HUES6 (cell line): ENCODE results near the gene GALNT9.

ENCODE experiments used
- H3K27ac ChIP-seq: 2 replicates; pipeline ENCODE4 v1.7.0; 2013; ENCODE audit warnings: low read depth, mild to moderate bottlenecking, low read length, inconsistent platforms
- H3K27me3 ChIP-seq: 2 replicates; pipeline ENCODE4 v1.6.1; 2013; ENCODE audit warnings: low read length; ENCODE audit not compliant: control insufficient read depth, insufficient read depth
- H3K36me3 ChIP-seq: 2 replicates; pipeline ENCODE4 v1.6.1; 2013; ENCODE audit warnings: low read length; ENCODE audit not compliant: control insufficient read depth, insufficient read depth
- H3K4me1 ChIP-seq: 2 replicates; pipeline ENCODE4 v1.6.1; 2013; ENCODE audit warnings: low read length; ENCODE audit not compliant: control insufficient read depth, insufficient read depth
- H3K4me3 ChIP-seq: 2 replicates; pipeline ENCODE4 v1.5.1; 2013; ENCODE audit warnings: low read depth, low read length
- H3K9ac ChIP-seq: one replicate; pipeline ENCODE4 v1.6.1; 2013; ENCODE audit warnings: mild to moderate bottlenecking, low read length
- H3K9me3 ChIP-seq: 2 replicates; pipeline ENCODE4 v1.6.1; 2013; ENCODE audit warnings: low read depth, low read length; ENCODE audit not compliant: control insufficient read depth, insufficient read depth

GALNT9 gene

DNA sequence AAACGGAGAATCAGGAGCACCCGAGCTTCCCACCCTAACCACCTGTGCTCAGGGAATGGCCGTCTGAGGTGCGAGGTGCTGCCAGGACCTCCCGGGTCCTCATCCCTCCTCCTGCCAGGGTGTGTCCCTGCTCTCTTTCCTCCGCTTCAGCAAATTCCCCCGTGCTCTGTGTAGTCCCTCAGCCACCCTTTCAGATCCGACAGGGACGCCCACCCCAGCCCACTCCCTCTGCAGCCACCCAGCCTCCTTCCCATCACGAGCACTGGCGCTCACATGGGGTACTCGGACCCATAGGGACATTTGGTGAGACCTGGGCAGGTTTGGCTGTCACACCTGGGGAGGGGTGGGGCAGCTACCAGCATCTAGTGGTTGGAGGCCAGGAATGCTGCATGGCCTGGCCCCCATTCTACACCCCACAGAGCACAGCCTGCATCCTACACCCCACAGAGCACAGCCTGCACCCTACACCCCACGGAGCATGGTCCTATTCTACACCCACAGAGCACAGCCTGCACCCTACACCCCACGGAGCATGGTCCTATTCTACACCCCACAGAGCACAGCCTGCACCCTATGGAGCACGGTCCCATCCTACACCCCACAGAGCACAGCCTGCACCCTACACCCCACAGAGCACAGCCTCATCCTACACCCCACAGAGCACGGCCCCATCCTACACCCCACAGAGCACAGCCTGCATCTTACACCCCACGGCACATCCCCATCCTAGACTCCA lies 12.7 kb downstream of the GALNT9 start:
- H3K4me3 ChIP-seq = no peak overlapping the region
- peaks cover under 1% of the 10 kb centered on the region for H3K9me3 ChIP-seq
- H3K4me1 ChIP-seq = no peaks in the 10 kb centered on the region
- peaks cover 76% of the 10 kb centered on the region for H3K27me3 ChIP-seq
- H3K9ac ChIP-seq = no peak overlapping the region
- H3K36me3 ChIP-seq = no peaks in the 10 kb centered on the region
- H3K27ac ChIP-seq = no peak overlapping the region

DNA sequence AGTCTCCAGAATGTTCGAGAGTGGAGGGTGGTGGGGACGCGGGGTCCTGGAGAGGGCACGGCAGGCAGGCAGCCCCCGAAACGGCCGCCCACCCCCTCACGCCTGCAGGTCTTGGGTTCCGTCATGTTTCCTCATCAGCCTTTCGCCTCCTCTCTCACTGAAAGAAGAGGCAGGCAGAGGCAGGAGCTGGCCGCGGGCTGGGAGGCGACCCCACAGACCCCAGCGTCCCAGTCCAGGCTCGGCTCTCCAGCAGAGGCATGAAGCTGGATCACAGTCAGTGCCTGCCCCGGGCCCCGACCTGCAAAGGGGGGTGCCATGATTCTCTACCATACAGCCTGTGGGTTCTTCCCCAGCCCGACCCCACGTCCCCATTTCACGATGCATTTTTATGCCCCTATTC lies 13.4 kb downstream of the GALNT9 start:
- peaks cover 77% of the 10 kb centered on the region for H3K27me3 ChIP-seq
- H3K9me3 ChIP-seq = peaks cover 7% of the 10 kb centered on the region
- H3K9ac ChIP-seq = no peak overlapping the region
- no peak overlapping the region for H3K4me3 ChIP-seq
- H3K27ac ChIP-seq = no peak overlapping the region
- no peaks in the 10 kb centered on the region for H3K4me1 ChIP-seq
- H3K36me3 ChIP-seq = no peaks in the 10 kb centered on the region

DNA sequence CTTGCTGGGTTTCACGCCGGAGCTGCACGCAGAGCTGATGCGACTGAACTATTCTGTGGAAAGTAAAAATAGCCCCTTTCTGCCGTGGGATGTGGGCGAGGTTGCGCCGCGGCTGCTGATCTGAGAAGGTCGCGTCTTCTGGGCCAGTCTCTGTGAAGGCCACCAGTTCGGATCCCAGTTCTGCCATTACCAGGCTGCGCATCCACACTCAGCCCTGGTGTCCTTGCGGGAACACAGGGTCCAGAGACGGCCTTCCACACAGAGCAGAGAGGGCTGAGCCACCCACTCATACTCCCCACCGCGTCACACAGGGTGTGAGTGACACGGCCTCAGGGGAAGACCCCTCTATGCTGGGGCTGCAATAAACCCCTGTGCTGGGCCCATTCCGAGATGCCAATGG lies 13.9 kb downstream of the GALNT9 start:
- no peak overlapping the region for H3K9ac ChIP-seq
- H3K36me3 ChIP-seq = no peaks in the 10 kb centered on the region
- H3K4me3 ChIP-seq = no peak overlapping the region
- H3K9me3 ChIP-seq = peaks cover 7% of the 10 kb centered on the region
- no peaks in the 10 kb centered on the region for H3K4me1 ChIP-seq
- peaks cover 80% of the 10 kb centered on the region for H3K27me3 ChIP-seq
- no peak overlapping the region for H3K27ac ChIP-seq

DNA sequence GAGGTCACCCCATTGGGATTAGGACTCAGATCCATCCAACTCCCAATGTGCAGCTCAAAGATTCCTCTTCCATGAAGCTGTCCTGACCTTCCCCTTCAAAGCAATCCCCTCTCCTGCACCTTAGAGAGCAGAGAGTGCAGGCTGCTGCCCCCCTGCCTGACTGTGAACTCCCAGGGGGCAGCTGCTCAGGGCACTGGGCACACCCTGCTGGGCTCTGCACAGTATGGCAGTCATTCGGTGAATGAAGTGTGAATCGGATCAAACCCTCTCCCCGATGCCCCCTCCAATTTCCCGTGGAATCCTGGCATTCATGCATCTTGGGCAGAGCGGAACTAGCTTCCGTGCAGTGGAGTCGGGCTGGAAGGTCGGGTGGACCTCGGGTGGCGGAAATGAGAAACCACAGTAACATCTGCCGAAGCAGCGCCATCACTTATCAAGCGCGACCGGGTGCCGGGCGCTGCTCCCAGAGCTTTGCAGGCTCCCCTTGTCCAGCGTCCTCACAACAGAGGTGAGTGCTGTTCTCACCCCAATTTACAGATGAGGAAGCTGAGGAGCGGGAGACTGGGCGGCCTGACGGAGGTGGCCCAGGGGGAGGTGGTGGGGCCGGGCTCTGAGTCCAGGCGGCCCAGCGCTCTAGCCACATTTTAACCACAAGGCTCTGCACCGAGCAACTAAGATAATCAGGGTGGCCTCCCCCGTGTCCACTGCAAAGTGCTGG lies 14.7 kb downstream of the GALNT9 start:
- Histone ChIP-seq H3K4me1 (no peaks in the 10 kb centered on the region), H3K27me3 (peaks cover 79% of the 10 kb centered on the region), H3K27ac (no peak overlapping the region), H3K4me3 (no peak overlapping the region), H3K36me3 (no peaks in the 10 kb centered on the region), H3K9ac (no peak overlapping the region), H3K9me3 (peaks cover 7% of the 10 kb centered on the region)

DNA sequence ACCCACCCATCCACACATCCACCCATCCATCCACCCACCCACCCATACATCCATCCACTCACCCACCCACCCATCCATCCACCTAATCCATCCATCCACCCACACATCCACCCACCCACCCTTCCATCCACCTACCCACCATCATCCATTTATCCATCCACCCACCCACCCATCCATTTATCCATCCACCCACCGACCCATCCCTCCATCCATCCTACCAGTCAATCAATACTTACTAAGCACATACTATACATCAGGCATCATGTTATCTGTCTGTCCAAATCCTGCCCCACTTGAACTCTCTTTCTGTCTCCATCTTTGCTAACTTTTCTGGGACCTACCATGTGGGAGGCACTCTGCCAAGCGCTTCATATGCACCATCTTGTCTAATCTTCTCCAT lies 15.4 kb downstream of the GALNT9 start:
- H3K27me3 ChIP-seq = peaks cover 75% of the 10 kb centered on the region
- H3K9me3 ChIP-seq = peaks cover 7% of the 10 kb centered on the region
- H3K27ac ChIP-seq = no peak overlapping the region
- no peak overlapping the region for H3K9ac ChIP-seq
- no peaks in the 10 kb centered on the region for H3K36me3 ChIP-seq
- no peaks in the 10 kb centered on the region for H3K4me1 ChIP-seq
- H3K4me3 ChIP-seq = no peak overlapping the region

DNA sequence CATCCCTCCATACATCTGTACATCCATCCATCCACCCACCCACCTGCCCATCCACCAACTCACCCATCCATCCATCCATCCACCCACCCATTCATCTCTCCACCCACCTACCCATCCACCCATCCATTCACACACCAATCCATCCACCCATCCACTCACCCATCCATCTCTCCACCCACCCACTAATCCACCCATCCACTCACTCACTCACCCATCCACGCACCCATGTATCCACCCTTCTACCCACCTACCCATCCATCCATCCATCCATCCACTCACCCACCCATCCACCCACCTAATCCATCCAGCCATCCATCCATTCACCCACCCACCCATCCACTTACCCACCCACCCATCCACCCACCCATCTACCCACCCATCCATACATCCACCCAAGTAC lies 16.2 kb downstream of the GALNT9 start:
- no peak overlapping the region for H3K9ac ChIP-seq
- H3K4me1 ChIP-seq = no peaks in the 10 kb centered on the region
- H3K4me3 ChIP-seq = no peak overlapping the region
- no peaks in the 10 kb centered on the region for H3K36me3 ChIP-seq
- no peak overlapping the region for H3K27ac ChIP-seq
- peaks cover 7% of the 10 kb centered on the region for H3K9me3 ChIP-seq
- H3K27me3 ChIP-seq = peaks cover 74% of the 10 kb centered on the region

DNA sequence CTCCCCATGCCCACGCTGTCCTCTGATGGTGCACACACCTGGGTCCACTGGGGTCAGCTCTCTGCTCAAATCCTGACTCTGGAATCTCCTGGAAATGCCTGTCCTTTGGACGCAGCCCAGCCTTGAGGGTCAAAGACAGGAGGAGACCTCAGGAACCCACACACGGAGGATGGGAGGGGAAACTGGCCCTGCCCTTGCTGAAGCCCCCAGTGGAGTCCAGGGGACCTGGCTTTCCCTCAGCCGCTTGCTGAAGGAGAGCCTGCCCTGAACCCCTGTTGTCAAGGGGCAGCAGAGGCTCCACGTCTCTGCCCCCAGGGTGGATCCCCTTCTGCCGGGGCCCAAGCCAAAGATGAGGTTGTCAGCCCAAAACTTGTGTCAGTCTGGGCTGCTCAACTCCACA lies 16.9 kb downstream of the GALNT9 start:
- Histone ChIP-seq H3K27ac (no peak overlapping the region), H3K36me3 (no peaks in the 10 kb centered on the region), H3K27me3 (peaks cover 79% of the 10 kb centered on the region), H3K4me1 (no peaks in the 10 kb centered on the region), H3K9ac (no peak overlapping the region), H3K9me3 (peaks cover 7% of the 10 kb centered on the region), H3K4me3 (no peak overlapping the region)

DNA sequence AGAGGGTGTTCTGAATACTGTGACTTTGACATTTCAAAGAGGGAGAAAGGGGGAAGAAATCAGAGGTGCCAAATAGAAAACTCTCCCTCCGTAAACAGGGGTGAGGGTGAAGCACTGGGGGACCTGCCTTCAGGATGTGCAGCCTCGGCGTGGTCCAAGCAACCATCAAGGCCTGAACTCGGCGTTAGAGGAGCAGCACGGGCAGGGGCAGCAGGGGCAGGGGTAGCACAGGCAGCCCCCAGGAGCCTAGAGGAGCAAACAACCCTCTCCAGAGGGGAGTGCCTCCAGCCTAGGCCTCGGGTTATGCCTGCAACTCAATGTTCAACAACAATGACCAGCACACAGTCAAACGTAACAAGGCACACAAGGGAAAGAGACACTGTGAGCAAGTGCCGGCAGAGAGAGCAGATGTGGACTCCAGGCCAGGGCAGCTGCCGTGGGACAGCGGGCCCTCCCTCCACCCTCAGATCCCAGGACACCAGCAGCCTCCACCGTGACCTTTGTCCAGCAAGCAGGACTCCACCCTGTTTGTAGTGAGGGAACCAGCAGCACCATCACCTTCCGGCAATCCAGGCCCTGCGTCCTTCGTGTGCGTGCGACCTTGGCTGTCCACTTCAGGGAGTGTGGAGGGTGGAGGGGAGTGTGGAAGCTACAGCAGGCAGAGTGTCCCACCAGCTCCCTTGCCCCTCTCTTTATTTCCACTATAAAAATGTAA lies 18.0 kb downstream of the GALNT9 start:
- Histone ChIP-seq H3K36me3 (no peaks in the 10 kb centered on the region), H3K27ac (no peak overlapping the region), H3K9ac (no peak overlapping the region), H3K4me1 (no peaks in the 10 kb centered on the region), H3K9me3 (peaks cover 7% of the 10 kb centered on the region), H3K4me3 (no peak overlapping the region), H3K27me3 (peaks cover 77% of the 10 kb centered on the region)

DNA sequence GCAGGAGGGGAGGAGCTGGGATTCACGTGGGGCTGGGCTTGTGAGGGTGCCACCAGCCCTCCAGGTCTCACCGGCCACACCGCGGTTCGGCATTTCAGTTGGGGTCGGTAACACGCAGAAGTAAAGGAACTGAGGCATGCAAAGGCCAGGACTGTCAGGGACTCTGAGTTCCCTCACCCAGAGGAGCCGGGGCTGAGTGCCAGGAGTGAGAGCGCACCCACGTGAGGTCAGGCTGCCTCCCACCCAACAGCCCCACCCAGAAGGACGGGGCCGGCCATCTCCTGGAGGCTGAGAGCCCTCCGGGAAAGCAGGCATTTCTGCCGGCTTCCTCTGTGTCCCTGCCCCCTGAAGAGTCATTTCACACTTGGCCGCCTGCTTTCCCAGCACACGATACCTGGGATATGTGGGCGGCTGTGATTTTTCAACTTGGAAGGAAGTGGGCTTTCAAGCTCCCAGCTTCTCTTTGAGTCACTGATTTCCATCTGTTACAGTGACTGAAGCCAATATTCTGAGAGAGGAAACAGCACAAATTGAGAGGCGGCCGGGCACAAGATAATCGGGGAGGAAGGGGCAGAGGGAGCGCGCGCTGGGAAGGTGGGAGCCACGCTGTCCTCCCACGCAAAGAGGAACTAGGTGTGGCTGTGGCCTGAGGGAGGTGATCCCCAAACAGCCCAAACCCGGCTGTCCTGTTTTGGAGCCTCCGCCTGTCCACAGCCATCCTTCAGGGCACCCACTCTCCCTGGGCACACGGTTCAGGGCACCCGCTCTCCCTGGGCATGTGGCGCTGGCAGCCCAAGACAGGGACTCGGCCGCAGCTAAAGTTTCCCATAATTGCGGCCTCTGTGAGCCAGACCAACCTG lies 19.0 kb downstream of the GALNT9 start:
- Histone ChIP-seq H3K9ac (no peak overlapping the region), H3K27ac (no peak overlapping the region), H3K4me3 (no peak overlapping the region), H3K4me1 (no peaks in the 10 kb centered on the region), H3K27me3 (peaks cover 77% of the 10 kb centered on the region), H3K9me3 (peaks cover 7% of the 10 kb centered on the region), H3K36me3 (no peaks in the 10 kb centered on the region)

DNA sequence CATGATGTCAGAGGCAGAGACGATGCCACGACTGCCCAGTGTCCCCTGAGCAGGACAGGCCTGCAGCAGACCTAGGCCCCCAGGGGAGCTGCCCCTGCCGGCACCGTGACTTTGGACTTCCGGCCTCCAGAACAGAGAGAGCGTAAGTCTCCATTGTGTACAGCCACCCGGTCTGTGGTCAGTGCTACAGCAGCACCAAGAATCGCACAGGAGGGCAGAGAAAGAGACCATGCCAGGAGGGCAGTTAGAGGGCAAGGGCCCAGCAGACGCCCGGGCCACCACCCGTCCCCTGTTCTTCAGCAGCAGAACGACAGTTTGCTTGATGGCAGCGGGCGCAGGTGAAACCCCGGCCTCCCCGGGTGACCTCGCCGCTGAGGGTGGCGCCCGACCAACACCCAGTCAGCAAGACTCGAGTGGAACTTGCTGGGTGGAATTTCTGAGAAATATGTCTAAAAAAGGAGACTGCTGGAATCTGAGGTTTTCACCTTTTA lies 19.7 kb downstream of the GALNT9 start:
- Histone ChIP-seq H3K9me3 (peaks cover 7% of the 10 kb centered on the region), H3K4me3 (no peak overlapping the region), H3K27ac (no peak overlapping the region), H3K27me3 (peaks cover 72% of the 10 kb centered on the region), H3K4me1 (no peaks in the 10 kb centered on the region), H3K36me3 (no peaks in the 10 kb centered on the region), H3K9ac (no peak overlapping the region)
